ENCODE results near the gene YBX2.

DNA sequence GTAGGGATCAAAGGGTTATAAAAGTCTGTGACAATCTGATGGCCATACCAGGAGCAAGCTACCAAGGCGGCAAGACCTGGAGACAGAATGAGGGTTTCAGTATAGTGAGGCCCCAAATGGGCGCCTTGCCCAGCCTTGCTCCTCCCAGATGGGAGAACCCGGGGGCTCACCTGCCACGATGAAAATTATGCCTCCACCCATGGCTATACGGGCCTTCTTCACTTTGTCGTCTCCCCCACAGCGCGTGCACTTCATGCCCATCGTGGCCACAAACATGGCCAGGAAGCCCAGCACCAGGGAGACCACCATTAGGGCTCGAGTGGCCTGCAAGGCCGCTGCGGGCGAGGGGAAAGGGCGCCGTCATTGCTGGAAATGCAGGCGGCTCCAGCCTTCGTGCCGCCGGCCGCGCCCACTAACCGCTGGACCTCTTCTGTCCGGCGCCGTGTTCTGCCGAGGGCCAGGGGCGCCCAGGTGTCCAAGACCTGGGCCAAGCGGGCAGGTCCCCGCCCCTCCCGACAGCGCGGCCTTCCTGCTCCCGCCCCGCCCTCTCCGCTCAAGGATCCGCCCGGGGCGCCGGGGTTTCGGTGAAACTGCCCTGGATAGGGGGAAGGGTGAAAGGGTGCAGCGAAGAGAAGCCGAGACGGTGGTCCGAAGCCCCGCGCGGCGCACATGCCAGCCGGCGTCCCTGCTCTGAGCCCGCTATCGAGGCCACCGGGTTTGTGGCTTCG is 33.6 kb downstream of the YBX2 start:
- TF ChIP-seq, protein P1, sequence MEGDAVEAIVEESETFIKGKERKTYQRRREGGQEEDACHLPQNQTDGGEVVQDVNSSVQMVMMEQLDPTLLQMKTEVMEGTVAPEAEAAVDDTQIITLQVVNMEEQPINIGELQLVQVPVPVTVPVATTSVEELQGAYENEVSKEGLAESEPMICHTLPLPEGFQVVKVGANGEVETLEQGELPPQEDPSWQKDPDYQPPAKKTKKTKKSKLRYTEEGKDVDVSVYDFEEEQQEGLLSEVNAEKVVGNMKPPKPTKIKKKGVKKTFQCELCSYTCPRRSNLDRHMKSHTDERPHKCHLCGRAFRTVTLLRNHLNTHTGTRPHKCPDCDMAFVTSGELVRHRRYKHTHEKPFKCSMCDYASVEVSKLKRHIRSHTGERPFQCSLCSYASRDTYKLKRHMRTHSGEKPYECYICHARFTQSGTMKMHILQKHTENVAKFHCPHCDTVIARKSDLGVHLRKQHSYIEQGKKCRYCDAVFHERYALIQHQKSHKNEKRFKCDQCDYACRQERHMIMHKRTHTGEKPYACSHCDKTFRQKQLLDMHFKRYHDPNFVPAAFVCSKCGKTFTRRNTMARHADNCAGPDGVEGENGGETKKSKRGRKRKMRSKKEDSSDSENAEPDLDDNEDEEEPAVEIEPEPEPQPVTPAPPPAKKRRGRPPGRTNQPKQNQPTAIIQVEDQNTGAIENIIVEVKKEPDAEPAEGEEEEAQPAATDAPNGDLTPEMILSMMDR (IDR thresholded peaks at IDR 0.05), result no peak
- no peak for TF ChIP-seq POLR2A (IDR thresholded peaks at IDR 0.05)

Measured in adrenal gland (tissue), 5 donors.